ENCODE results near the gene SPACA7. TPM values are rescaled to one million over a fixed set of nuclear protein-coding genes. Genes with fewer than 3 reads are reported as not detected.
"Not testable (repeated sequence)": the region's sequence is repeated elsewhere in the genome, so short reads cannot be mapped to it uniquely, and the experiment has no call there.

Gene SPACA7
- total and polyA plus RNA-seq, 2 of the 13 experiments (the other 11 are each of a cell fraction or from before 2014, with no cell fraction given): not detected

GRCh38 chr13:112395941-112396340 is 19.8 kb downstream of the SPACA7 start:
- H3K79me2 ChIP-seq (ENCODE audit: insufficient read depth, low read length); intact Hi-C loops (cut with micrococcal nuclease; ENCODE audit: unreplicated experiment); H3K27ac ChIP-seq (ENCODE audit: extremely low read length, insufficient read depth, low read length); ATAC-seq; FAIRE-seq; H3K4me3 ChIP-seq (replicated peaks in 1 of 3; ENCODE audit: insufficient read depth in 1 of 3, low read depth in 2 of 3, low read length in 3 of 3); H3K9ac ChIP-seq (ENCODE audit: insufficient read depth, low read depth, low read length); H3K36me3 ChIP-seq (replicated peaks in 1 of 2; ENCODE audit: control insufficient read depth in 1 of 2, insufficient read depth in 2 of 2, low read length in 2 of 2); H3K4me2 ChIP-seq (ENCODE audit: low read depth, low read length); H2AFZ ChIP-seq (ENCODE audit: low read length); POLR2A ChIA-PET; CTCF ChIA-PET (ENCODE audit: low intra/inter-chr PET ratio, low total read pairs); DNase-seq (ENCODE audit: low spot score); H3K9me3 ChIP-seq (ENCODE audit: low read length); BruUV-seq (replicated peaks); H3K4me1 ChIP-seq (ENCODE audit: insufficient read depth, low read length); H4K20me1 ChIP-seq (ENCODE audit: insufficient read depth, low read length): not testable (repeated sequence)
- H3K27me3 ChIP-seq (ENCODE audit: control insufficient read depth in 1 of 2, insufficient read depth in 2 of 2, low read length in 2 of 2): peaks cover 8 to 42% of the 10 kb centered on the region in 2 experiments; a peak in 4 of 5 replicates
- in situ Hi-C loops (cut with HindIII; ENCODE audit: extremely low pct_ligation_motif_present, low pct_unique_long_range_greater_than_20kb): loop anchor here (10.0 kb wide), 1 partner anchor 1441 kb away; no protein-coding TSS in a partner anchor
- 0% methylated on average over 5 of the region's 13 CpGs for WGBS (ENCODE audit: low lambda C conversion rate)

GRCh38 chr13:112397108-112397507 is 21.0 kb downstream of the SPACA7 start:
- DNase-seq (ENCODE audit: low spot score) (no peak), ATAC-seq (no peak), FAIRE-seq (no peak)
- 45% methylated on average over 6 of the region's 9 CpGs for WGBS (ENCODE audit: low lambda C conversion rate)
- H3K9me3 ChIP-seq (ENCODE audit: low read length): no peaks in the 10 kb centered on the region
- POLR2A ChIA-PET: no interaction called here
- CTCF ChIA-PET (ENCODE audit: low intra/inter-chr PET ratio, low total read pairs): no interaction called here
- H3K27ac ChIP-seq (ENCODE audit: extremely low read length, insufficient read depth, low read length): no peak overlapping the region
- H3K4me3 ChIP-seq (replicated peaks in 1 of 3; ENCODE audit: insufficient read depth in 1 of 3, low read depth in 2 of 3, low read length in 3 of 3): no peak overlapping the region
- H3K9ac ChIP-seq (ENCODE audit: insufficient read depth, low read depth, low read length): no peak overlapping the region
- in situ Hi-C loops (cut with HindIII; ENCODE audit: extremely low pct_ligation_motif_present, low pct_unique_long_range_greater_than_20kb) (loop anchor here (10.0 kb wide), 1 partner anchor 1442 kb away; no protein-coding TSS in a partner anchor), intact Hi-C loops (cut with micrococcal nuclease; ENCODE audit: unreplicated experiment) (no loop called here)
- H3K4me2 ChIP-seq (ENCODE audit: low read depth, low read length): no peak overlapping the region
- H3K4me1 ChIP-seq (ENCODE audit: insufficient read depth, low read length): no peaks in the 10 kb centered on the region
- no peaks in the 10 kb centered on the region for H4K20me1 ChIP-seq (ENCODE audit: insufficient read depth, low read length)
- H3K27me3 ChIP-seq (ENCODE audit: control insufficient read depth in 1 of 2, insufficient read depth in 2 of 2, low read length in 2 of 2): peaks cover 4 to 32% of the 10 kb centered on the region in 2 experiments; a peak in 4 of 5 replicates
- no peaks in the 10 kb centered on the region for H3K36me3 ChIP-seq (replicated peaks in 1 of 2; ENCODE audit: control insufficient read depth in 1 of 2, insufficient read depth in 2 of 2, low read length in 2 of 2)
- no peaks in the 10 kb centered on the region for H3K79me2 ChIP-seq (ENCODE audit: insufficient read depth, low read length)
- no TSS peak for BruUV-seq (replicated peaks)
- no peak overlapping the region for H2AFZ ChIP-seq (ENCODE audit: low read length)
- TF ChIP-seq ZNF547 (CRISPR knock-in tag; IDR thresholded peaks at IDR 0.05) (no peak), ZGPAT (CRISPR knock-in tag; IDR thresholded peaks at IDR 0.05) (no peak), TBL1XR1 (IDR thresholded peaks at IDR 0.05; ENCODE audit: borderline replicate concordance, low read length, partially characterized antibody) (no peak), SOX6 (IDR thresholded peaks at IDR 0.05) (no peak), SOX6 (CRISPR knock-in tag; IDR thresholded peaks at IDR 0.05) (no peak), EP300 (IDR thresholded peaks at IDR 0.05; ENCODE audit: low read depth in 2 of 2, low read length in 2 of 2) (no peak), EP300 (CRISPR knock-in tag; IDR thresholded peaks at IDR 0.05; ENCODE audit: borderline replicate concordance) (no peak), RCOR2 (CRISPR knock-in tag; IDR thresholded peaks at IDR 0.05) (no peak), ZBTB46 (CRISPR knock-in tag; IDR thresholded peaks at IDR 0.05; ENCODE audit: borderline replicate concordance) (no peak), CCDC6 (CRISPR knock-in tag; IDR thresholded peaks at IDR 0.05) (no peak), SP140L (CRISPR knock-in tag; IDR thresholded peaks at IDR 0.05; ENCODE audit: borderline replicate concordance) (no peak), ZNF614 (CRISPR knock-in tag; IDR thresholded peaks at IDR 0.05; ENCODE audit: borderline replicate concordance) (no peak), ZNF468 (CRISPR knock-in tag; IDR thresholded peaks at IDR 0.05) (no peak), MXI1 (IDR thresholded peaks at IDR 0.05; ENCODE audit: borderline replicate concordance, low read depth, low read length) (no peak), NKX3-1 (CRISPR knock-in tag; IDR thresholded peaks at IDR 0.05) (no peak), SMC3 (IDR thresholded peaks at IDR 0.05; ENCODE audit: low read length) (no peak), ZNF773 (CRISPR knock-in tag; IDR thresholded peaks at IDR 0.05; ENCODE audit: borderline replicate concordance) (no peak), ZNF672 (CRISPR knock-in tag; IDR thresholded peaks at IDR 0.05) (no peak)

Data from HepG2 (cell line).